Osteoblast (primary cell): ENCODE results near the gene ITPRIPL1. TPM values are rescaled to one million over a fixed set of nuclear protein-coding genes. Genes with fewer than 3 reads are reported as not detected.

ENCODE experiments used
- DNase-seq: peaks from one replicate; pipeline ENCODE4 v3.0.0; 2011; ENCODE audit warnings: low spot score, mixed read lengths; ENCODE audit not compliant: insufficient read length; ENCODE audit errors: missing footprints
- H2AFZ ChIP-seq: 2 replicates; pipeline ENCODE4 v1.6.0; 2011; ENCODE audit warnings: mild to moderate bottlenecking, low read length
- H3K27ac ChIP-seq: 2 replicates; pipeline ENCODE4 v1.5.1; 2011; ENCODE audit warnings: mild to moderate bottlenecking, low read depth, low read length, moderate library complexity
- H3K27me3 ChIP-seq: 2 replicates; pipeline ENCODE4 v1.6.0; 2012; ENCODE audit warnings: mild to moderate bottlenecking, control low read depth, inconsistent platforms, low read length, moderate library complexity; ENCODE audit not compliant: insufficient read depth
- H3K36me3 ChIP-seq: 2 replicates; pipeline ENCODE4 v1.5.1; 2011; ENCODE audit warnings: mild to moderate bottlenecking, low read length, control low read depth, moderate library complexity; ENCODE audit not compliant: insufficient read depth
- H3K4me1 ChIP-seq: 2 replicates; pipeline ENCODE4 v1.5.1; 2011; ENCODE audit warnings: mild to moderate bottlenecking, low read length, control low read depth, moderate library complexity; ENCODE audit not compliant: insufficient read depth
- H3K4me2 ChIP-seq: 2 replicates; pipeline ENCODE4 v1.6.0; 2011; ENCODE audit warnings: mild to moderate bottlenecking, low read length; ENCODE audit not compliant: insufficient read depth
- H3K4me3 ChIP-seq: fragments of 200-600 bp; sonication (generic); 3 replicates; pipeline ENCODE4 v1.5.1; 2012; ENCODE audit warnings: mild to moderate bottlenecking, low read length, inconsistent platforms; ENCODE audit not compliant: insufficient read depth
- H3K79me2 ChIP-seq: 2 replicates; pipeline ENCODE4 v1.6.0; 2012; ENCODE audit warnings: mild to moderate bottlenecking, low read length, control low read depth, inconsistent platforms; ENCODE audit not compliant: insufficient read depth
- H3K9me3 ChIP-seq: 2 replicates; pipeline ENCODE4 v1.5.1; 2011; ENCODE audit warnings: low read depth, low read length, control low read depth
- H4K20me1 ChIP-seq: 2 replicates; pipeline ENCODE4 v1.6.0; 2012; ENCODE audit warnings: mild to moderate bottlenecking, low read length, control low read depth; ENCODE audit not compliant: insufficient read depth
- total RNA-seq: library from RNA; depleted of rRNA; stranded (reverse); fragments of >200 nt; gene quantifications from 2 replicates; pipeline ENCODE4 v1.2.3, GENCODE V29; 2012
- TF ChIP-seq, protein P1 (sequence below): IDR thresholded peaks from 2 replicates; pipeline ENCODE4 v1.5.1; 2011; ENCODE audit warnings: mild to moderate bottlenecking, low read depth, low read length, moderate library complexity; ENCODE audit errors: extremely low read depth

ITPRIPL1 gene
- total RNA-seq, 1 donor: 1.4 TPM

DNA sequence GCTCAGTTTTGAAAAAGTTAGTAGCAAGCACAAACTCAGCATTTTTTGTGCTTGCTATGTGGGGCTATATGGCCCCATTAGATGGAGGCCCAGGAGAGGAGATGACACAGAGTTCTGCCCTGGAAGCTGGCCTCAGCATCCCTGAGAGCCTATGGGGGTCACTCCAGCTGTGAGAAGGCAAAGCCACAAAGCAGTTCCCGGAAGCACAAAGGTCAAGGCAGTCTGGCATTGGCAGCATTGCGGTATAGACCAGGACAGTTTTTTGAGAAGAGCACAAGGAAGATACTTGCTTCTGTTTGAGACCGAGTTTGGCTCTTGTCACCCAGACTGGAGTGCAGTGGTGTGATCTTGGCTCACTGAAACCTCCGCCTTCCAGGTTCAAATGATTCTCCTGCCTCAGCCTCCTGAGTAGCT, 7.5 kb upstream of the ITPRIPL1 start:
- peaks cover 20% of the 10 kb centered on the region for H3K27me3 ChIP-seq
- no peak overlapping the region for H3K27ac ChIP-seq
- peaks cover 27% of the 10 kb centered on the region for H3K4me1 ChIP-seq
- no peaks in the 10 kb centered on the region for H3K36me3 ChIP-seq
- H3K4me2 ChIP-seq: no peak overlapping the region
- H3K4me3 ChIP-seq: no peak overlapping the region
- no peaks in the 10 kb centered on the region for H4K20me1 ChIP-seq
- no peak for DNase-seq
- H3K79me2 ChIP-seq: no peaks in the 10 kb centered on the region
- no peaks in the 10 kb centered on the region for H3K9me3 ChIP-seq
- TF ChIP-seq, protein P1, sequence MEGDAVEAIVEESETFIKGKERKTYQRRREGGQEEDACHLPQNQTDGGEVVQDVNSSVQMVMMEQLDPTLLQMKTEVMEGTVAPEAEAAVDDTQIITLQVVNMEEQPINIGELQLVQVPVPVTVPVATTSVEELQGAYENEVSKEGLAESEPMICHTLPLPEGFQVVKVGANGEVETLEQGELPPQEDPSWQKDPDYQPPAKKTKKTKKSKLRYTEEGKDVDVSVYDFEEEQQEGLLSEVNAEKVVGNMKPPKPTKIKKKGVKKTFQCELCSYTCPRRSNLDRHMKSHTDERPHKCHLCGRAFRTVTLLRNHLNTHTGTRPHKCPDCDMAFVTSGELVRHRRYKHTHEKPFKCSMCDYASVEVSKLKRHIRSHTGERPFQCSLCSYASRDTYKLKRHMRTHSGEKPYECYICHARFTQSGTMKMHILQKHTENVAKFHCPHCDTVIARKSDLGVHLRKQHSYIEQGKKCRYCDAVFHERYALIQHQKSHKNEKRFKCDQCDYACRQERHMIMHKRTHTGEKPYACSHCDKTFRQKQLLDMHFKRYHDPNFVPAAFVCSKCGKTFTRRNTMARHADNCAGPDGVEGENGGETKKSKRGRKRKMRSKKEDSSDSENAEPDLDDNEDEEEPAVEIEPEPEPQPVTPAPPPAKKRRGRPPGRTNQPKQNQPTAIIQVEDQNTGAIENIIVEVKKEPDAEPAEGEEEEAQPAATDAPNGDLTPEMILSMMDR: no peak
- H2AFZ ChIP-seq: no peak overlapping the region

DNA sequence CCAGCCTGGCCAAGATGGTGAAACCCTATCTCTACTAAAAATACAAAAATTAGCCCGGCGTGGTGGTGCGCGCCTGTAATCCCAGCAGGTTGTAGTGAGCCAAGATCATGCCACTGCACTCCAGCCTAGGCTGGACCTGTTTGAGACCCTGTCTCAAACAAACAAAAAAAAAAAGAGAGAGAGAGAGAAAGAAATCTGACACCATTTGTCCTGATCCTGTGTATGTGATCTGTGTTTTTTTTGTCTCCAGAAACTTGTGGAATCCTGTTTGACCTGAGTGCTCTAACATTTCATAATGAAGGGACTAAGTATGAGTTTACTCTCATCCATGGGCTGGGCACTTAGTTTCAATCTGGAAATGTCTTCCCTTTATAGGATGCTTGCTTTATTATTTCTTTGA, 6.4 kb upstream of the ITPRIPL1 start:
- no peak overlapping the region for H3K4me3 ChIP-seq
- no peaks in the 10 kb centered on the region for H3K79me2 ChIP-seq
- H3K4me2 ChIP-seq: no peak overlapping the region
- no peaks in the 10 kb centered on the region for H3K9me3 ChIP-seq
- H3K27ac ChIP-seq: no peak overlapping the region
- peaks cover 32% of the 10 kb centered on the region for H3K27me3 ChIP-seq
- TF ChIP-seq, protein P1: no peak
- peaks cover 27% of the 10 kb centered on the region for H3K4me1 ChIP-seq
- no peaks in the 10 kb centered on the region for H4K20me1 ChIP-seq
- no peak overlapping the region for H2AFZ ChIP-seq
- peak; percentile 0 for DNase-seq
- no peaks in the 10 kb centered on the region for H3K36me3 ChIP-seq

DNA sequence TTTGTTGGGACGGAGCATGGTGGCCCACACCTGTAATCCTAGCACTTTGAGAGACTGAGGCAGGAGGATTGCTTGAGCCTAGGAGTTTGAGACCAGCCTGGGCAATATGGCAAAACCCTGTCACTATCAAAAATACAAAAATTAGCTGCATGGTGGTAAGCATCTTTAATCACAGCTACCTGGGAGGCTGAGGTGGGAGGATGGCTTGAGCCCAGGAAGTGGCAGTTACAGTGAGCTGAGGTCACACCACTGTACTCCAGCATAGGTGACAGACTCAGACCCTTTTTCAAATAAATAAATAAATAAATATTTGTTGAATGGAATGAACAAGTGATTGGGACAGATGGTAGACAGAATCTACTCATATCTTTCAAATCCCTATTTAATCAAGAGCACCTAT, 5.7 kb upstream of the ITPRIPL1 start:
- TF ChIP-seq, protein P1: no peak
- no peaks in the 10 kb centered on the region for H3K9me3 ChIP-seq
- H3K36me3 ChIP-seq: no peaks in the 10 kb centered on the region

DNA sequence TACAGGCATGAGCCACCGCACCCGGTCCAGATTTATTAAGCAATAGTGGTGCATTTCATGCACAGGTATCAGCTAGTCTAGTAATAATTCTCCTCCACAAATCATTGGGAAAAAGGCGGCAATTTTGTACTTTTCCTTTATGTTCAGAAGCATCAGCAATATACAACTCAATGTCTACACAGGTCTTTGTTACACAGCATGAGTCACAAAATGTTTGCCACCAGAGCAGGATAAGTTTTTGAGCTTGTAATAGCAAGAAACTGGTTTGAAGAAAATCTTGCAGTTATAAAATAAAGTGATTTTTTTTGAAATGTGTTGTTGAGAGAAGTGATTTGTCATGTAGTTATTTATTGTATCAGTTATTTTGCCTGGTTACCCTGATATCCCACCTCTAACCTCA, 4.8 kb upstream of the ITPRIPL1 start:
- no peaks in the 10 kb centered on the region for H4K20me1 ChIP-seq
- H2AFZ ChIP-seq: no peak overlapping the region
- H3K4me1 ChIP-seq: peaks cover 21% of the 10 kb centered on the region
- H3K27me3 ChIP-seq: peaks cover 38% of the 10 kb centered on the region
- peak; percentile 25 for DNase-seq
- H3K27ac ChIP-seq: no peak overlapping the region
- peak overlapping the region; percentile 98 for H3K4me2 ChIP-seq
- no peaks in the 10 kb centered on the region for H3K36me3 ChIP-seq
- no peak overlapping the region for H3K4me3 ChIP-seq
- TF ChIP-seq, protein P1: no peak
- no peaks in the 10 kb centered on the region for H3K9me3 ChIP-seq
- no peaks in the 10 kb centered on the region for H3K79me2 ChIP-seq

More for the DNA sequence above, 5.7 kb upstream of the ITPRIPL1 start:
- no peak overlapping the region for H3K4me2 ChIP-seq
- no peak overlapping the region for H3K27ac ChIP-seq
- H3K4me1 ChIP-seq: peaks cover 27% of the 10 kb centered on the region
- no peak overlapping the region for H3K4me3 ChIP-seq
- no peaks in the 10 kb centered on the region for H4K20me1 ChIP-seq
- DNase-seq: no peak
- no peaks in the 10 kb centered on the region for H3K79me2 ChIP-seq
- peaks cover 38% of the 10 kb centered on the region for H3K27me3 ChIP-seq
- H2AFZ ChIP-seq: no peak overlapping the region
